ENCODE measurements around the gene ANKRD18A.

GRCh38 chr9:38526591-38526990 is 93.8 kb downstream of the ANKRD18A start:
- TF ChIP-seq CTCF (IDR thresholded peaks at IDR 0.05; ENCODE audit: low read depth, low read length, poor library complexity, severe bottlenecking) (no peak), EZH2phosphoT487 (IDR thresholded peaks at IDR 0.05; ENCODE audit: borderline replicate concordance, low read length) (no peak)
